Stomach (tissue), 4 donors: Measurements from ENCODE around the gene SLC16A7.

Experiments
- CTCF ChIP-seq, 7 experiments: fragments of 450-650 bp in 4 of 7; fragments of 200-600 bp in 3 of 7; sonication (generic) in 3 of 7; IDR thresholded peaks; one replicate each; pipeline ENCODE4 v1.5.1; 2016 to 2019; ENCODE audit warnings: antibody characterized with exemption in 7 of 7, control low read depth in 2 of 7, mild to moderate bottlenecking in 1 of 7
- POLR2A ChIP-seq, 4 donors: fragments of 450-650 bp; IDR thresholded peaks; one replicate each; pipeline ENCODE4 v1.6.1; 2016; ENCODE audit warnings: antibody characterized with exemption in 4 of 4, control low read depth in 2 of 4, mild to moderate bottlenecking in 1 of 4, moderate library complexity in 1 of 4
- POLR2AphosphoS5 ChIP-seq, 3 donors: sonication (generic); formaldehyde crosslinking; IDR thresholded peaks; one replicate each; pipeline ENCODE4 v1.6.1; 2016; ENCODE audit warnings: antibody characterized with exemption in 3 of 3

DNA sequence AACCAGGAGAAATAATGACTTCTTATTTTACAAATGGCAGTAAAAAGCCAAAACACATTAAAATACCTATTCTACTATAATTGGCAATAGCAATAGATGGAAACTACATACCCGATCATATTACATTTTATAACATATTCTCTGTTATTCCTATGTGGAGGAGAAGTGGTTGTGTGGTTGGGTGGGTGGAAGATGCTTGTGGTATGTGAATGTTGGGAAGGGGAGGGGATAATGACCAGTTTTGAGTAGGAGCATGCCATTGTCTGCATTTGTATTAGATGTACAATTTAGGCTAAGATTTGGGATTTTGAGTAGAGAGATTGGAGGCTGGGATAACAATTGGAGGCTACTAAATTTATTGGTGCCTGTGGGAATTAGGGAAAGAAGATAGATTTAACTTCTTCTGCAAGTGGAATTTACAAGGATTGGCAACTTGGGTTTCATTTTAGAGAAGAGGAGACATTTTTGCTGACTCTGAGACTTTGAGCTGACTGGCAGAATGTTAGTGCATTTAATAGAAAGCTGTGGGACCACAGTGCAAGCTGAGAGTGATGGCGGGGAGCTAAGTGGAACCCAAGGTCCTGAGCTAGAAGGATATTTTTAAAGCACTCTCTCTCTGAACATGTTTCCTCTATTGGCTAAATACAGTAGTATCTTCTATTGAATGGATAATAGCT lies 65.2 kb downstream of the SLC16A7 start:
- no peak for TF ChIP-seq POLR2AphosphoS5 (IDR thresholded peaks at IDR 0.05)
- no peak for TF ChIP-seq CTCF (IDR thresholded peaks at IDR 0.05)
- no peak for TF ChIP-seq POLR2A (IDR thresholded peaks at IDR 0.05)
